ENCODE data around the gene SPTLC3.

GRCh38 chr20:13141546-13141945, 132.8 kb downstream of the SPTLC3 start:
- TF ChIP-seq CTCF (IDR thresholded peaks at IDR 0.05; ENCODE audit: poor library complexity) (no peak), EZH2 (IDR thresholded peaks at IDR 0.05; ENCODE audit: borderline replicate concordance) (no peak)
